ENCODE measurements around the gene LRP3.
A peak's percentile ranks its signal among the peaks of the same experiment; 100 is the strongest.
"Not testable (repeated sequence)": the region's sequence is repeated elsewhere in the genome, so short reads cannot be mapped to it uniquely, and the experiment has no call there.

Gene LRP3, protein sequence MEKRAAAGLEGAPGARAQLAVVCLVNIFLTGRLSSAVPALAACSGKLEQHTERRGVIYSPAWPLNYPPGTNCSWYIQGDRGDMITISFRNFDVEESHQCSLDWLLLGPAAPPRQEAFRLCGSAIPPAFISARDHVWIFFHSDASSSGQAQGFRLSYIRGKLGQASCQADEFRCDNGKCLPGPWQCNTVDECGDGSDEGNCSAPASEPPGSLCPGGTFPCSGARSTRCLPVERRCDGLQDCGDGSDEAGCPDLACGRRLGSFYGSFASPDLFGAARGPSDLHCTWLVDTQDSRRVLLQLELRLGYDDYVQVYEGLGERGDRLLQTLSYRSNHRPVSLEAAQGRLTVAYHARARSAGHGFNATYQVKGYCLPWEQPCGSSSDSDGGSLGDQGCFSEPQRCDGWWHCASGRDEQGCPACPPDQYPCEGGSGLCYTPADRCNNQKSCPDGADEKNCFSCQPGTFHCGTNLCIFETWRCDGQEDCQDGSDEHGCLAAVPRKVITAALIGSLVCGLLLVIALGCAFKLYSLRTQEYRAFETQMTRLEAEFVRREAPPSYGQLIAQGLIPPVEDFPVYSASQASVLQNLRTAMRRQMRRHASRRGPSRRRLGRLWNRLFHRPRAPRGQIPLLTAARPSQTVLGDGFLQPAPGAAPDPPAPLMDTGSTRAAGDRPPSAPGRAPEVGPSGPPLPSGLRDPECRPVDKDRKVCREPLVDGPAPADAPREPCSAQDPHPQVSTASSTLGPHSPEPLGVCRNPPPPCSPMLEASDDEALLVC

DNA sequence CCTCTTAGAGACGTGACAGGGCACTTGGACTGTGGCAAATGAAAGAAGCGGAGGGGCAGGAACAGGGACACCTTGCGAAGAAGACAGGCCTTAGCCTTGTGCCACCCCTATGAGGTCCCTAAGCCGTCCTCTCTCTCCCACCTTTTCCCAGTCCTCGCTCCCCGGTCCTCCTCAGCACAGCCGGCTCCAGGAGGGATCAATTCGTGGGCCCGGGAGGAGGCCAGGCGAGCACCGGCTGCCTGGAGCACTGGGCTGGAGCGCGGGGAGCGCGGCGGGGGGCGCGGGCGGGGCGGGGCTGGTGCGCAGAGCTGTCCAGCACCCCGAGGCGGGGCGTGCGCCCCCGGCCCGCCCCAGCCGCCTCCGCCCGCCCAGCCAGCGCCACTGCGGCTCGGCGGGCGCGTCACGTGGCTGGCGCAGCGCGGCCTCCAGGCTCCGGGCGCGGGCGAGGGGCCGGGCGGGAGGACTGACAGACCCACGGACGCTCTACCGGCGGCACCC, at the start of gene LRP3:
Gene LRP3 (plus strand): TSS at position 466 of the 498 bp plus-strand sequence. CDS start 456 bp downstream, outside the sequence.
- H3K27ac ChIP-seq (ENCODE audit: low read length) = no peak within 1 kb of the TSS
- no peak for DNase-seq (ENCODE audit: low read depth, low spot score)
- no peaks in the 10 kb centered on the region; the same call in 1 of the 2 replicates for H3K36me3 ChIP-seq (ENCODE audit: control insufficient read depth, insufficient read depth, low read length)
- WGBS (ENCODE audit: insufficient coverage, insufficient read length) = no CpG with 5 or more reads among the region's 50 CpGs
- H3K4me3 ChIP-seq (ENCODE audit: low read length) = peak within 1 kb of the TSS; percentile 72; the same call in 1 of the 2 replicates
- H3K27me3 ChIP-seq (ENCODE audit: control insufficient read depth, insufficient read depth, low read length) = peaks cover 5% of the 10 kb centered on the region; the same call in 1 of the 2 replicates
- no peaks in the 10 kb centered on the region for H3K9me3 ChIP-seq (ENCODE audit: control insufficient read depth, insufficient read depth, low read length)
- peaks cover 2% of the 10 kb centered on the region; the same call in 1 of the 2 replicates for H3K4me1 ChIP-seq (ENCODE audit: control insufficient read depth, insufficient read depth, low read length)

DNA sequence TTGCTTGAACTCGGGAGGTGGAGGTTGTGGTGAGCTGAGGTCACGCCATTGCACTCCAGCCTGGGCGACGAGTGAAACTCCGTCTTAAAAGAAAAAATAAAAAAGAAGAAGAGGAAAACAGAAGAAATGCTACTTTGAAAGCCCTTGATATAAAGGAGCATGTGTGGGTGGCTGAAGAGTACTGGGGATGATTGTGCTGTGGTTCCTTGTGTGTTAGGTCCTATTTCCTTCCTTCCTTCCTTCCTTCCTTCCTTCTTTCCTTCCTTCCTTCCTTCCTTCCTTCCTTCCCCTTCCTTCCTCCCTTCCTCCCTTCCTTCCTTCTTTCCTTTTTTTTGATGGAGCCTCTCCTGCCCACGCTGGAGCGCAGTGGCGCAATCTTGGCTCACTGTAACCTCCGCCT, 47.9 kb upstream of the LRP3 start:
- no peaks in the 10 kb centered on the region for H3K36me3 ChIP-seq (ENCODE audit: control insufficient read depth, insufficient read depth, low read length)
- WGBS (ENCODE audit: insufficient coverage, insufficient read length) = no CpG with 5 or more reads among the region's 9 CpGs
- H3K4me3 ChIP-seq (ENCODE audit: low read length) = no peak overlapping the region
- H3K27ac ChIP-seq (ENCODE audit: low read length) = no peak overlapping the region
- no peaks in the 10 kb centered on the region for H3K9me3 ChIP-seq (ENCODE audit: control insufficient read depth, insufficient read depth, low read length)
- no peaks in the 10 kb centered on the region for H3K27me3 ChIP-seq (ENCODE audit: control insufficient read depth, insufficient read depth, low read length)
- no peak for DNase-seq (ENCODE audit: low read depth, low spot score)
- no peaks in the 10 kb centered on the region for H3K4me1 ChIP-seq (ENCODE audit: control insufficient read depth, insufficient read depth, low read length)

DNA sequence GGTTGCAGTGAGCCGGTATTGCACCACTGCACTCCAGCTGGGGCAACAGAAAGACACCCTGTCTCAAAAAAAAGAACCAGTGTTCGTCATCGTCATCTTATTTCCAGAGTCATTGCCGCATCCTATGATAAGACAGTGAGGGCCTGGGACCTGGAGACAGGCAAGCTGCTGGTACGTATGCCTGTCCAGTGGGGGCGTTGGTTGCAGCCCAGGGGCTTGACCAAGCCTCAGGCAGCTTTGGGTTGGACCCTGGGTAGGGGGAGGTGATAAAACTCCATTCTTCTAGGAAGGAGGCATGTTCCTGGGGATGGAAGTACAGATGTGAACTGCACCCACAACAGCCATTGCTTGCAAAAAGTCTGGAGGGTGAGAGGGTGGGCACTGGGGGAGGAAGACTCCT, 46.6 kb upstream of the LRP3 start:
- no peak overlapping the region for H3K4me3 ChIP-seq (ENCODE audit: low read length)
- no peak overlapping the region for H3K27ac ChIP-seq (ENCODE audit: low read length)
- no peaks in the 10 kb centered on the region for H3K4me1 ChIP-seq (ENCODE audit: control insufficient read depth, insufficient read depth, low read length)
- WGBS (ENCODE audit: insufficient coverage, insufficient read length) = no CpG with 5 or more reads among the region's 6 CpGs
- no peaks in the 10 kb centered on the region for H3K27me3 ChIP-seq (ENCODE audit: control insufficient read depth, insufficient read depth, low read length)
- no peaks in the 10 kb centered on the region for H3K36me3 ChIP-seq (ENCODE audit: control insufficient read depth, insufficient read depth, low read length)
- no peaks in the 10 kb centered on the region for H3K9me3 ChIP-seq (ENCODE audit: control insufficient read depth, insufficient read depth, low read length)
- no peak for DNase-seq (ENCODE audit: low read depth, low spot score)

DNA sequence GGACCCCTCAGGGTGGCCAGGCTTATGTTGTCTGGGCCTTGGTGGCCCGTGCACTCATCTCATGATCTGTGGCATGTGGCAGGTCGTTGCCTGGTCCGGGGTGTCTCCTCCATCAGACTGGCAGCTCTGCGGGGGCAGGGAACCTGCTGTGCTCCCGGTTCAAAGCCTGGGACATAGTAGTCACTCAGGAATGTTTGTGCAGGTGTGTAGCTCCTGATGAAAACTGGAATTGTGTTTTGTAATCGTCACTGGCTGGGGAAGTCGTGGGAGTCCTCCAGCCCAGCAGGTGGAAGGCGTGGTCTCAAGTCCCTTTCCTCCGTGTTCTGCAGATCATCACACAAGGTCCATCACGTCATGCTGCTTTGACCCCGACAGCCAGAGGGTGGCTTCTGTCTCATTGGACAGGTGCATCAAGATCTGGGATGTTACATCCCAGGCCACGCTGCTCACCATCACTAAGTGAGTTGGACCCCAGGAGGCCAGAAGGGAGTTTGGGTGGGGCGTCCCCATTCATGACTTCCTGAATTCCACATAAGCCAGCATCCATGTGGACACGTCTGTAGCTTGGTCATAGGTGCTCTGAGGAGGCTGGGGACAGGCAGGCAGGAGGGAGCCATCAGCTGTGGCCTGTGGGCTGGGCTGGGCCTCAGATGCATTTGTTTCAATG, 43.1 kb upstream of the LRP3 start:
- WGBS (ENCODE audit: insufficient coverage, insufficient read length) = no CpG with 5 or more reads among the region's 14 CpGs
- Histone ChIP-seq H3K9me3 (ENCODE audit: control insufficient read depth, insufficient read depth, low read length) (no peaks in the 10 kb centered on the region), H3K36me3 (ENCODE audit: control insufficient read depth, insufficient read depth, low read length) (no peaks in the 10 kb centered on the region), H3K4me1 (ENCODE audit: control insufficient read depth, insufficient read depth, low read length) (no peaks in the 10 kb centered on the region), H3K27ac (ENCODE audit: low read length) (no peak overlapping the region), H3K4me3 (ENCODE audit: low read length) (no peak overlapping the region), H3K27me3 (ENCODE audit: control insufficient read depth, insufficient read depth, low read length) (no peaks in the 10 kb centered on the region)
- no peak for DNase-seq (ENCODE audit: low read depth, low spot score)

DNA sequence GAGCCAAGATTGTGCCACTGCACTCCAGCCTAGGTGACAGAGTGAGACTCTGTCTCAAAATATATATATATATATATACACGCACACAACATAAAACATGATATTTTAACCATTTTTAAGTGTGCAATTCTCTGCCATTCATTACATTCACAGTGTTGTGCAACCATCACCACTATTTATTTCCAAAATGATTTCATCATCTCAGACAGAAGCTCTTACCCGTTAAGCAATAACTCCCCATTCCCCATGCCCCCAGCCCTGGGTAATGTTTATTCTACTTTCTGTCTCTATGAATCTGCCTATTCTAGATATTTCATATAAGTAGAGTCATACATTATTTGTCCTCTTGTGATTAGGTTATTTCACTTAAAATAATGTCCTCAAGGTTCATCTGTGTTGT, 42.0 kb upstream of the LRP3 start:
- H3K36me3 ChIP-seq (ENCODE audit: control insufficient read depth, insufficient read depth, low read length) = no peaks in the 10 kb centered on the region
- no peaks in the 10 kb centered on the region for H3K4me1 ChIP-seq (ENCODE audit: control insufficient read depth, insufficient read depth, low read length)
- no peaks in the 10 kb centered on the region for H3K9me3 ChIP-seq (ENCODE audit: control insufficient read depth, insufficient read depth, low read length)
- WGBS (ENCODE audit: insufficient coverage, insufficient read length) = no CpG with 5 or more reads among the region's 2 CpGs
- H3K27me3 ChIP-seq (ENCODE audit: control insufficient read depth, insufficient read depth, low read length) = no peaks in the 10 kb centered on the region
- DNase-seq (ENCODE audit: low read depth, low spot score) = no peak
- H3K27ac ChIP-seq (ENCODE audit: low read length) = no peak overlapping the region
- no peak overlapping the region for H3K4me3 ChIP-seq (ENCODE audit: low read length)

DNA sequence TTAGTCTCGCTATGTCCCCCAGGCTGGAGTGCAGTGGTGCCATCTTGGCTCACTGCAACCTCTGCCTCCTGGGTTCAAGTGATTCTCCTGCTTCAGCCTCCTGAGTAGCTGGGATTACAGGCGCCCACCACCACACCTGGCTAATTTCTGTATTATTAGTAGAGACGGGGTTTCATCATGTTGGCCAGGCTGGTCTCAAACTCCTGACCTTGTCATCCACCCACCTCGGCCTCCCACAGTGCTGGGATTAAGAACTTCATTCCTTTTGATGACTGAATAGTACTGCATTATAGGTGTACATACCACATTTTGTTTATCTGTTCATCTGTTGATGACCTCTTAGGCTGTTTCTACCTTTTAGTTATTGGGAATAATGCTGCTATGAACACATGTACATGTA, 41.5 kb upstream of the LRP3 start:
- WGBS (ENCODE audit: insufficient coverage, insufficient read length) = no CpG with 5 or more reads among the region's 4 CpGs
- not testable (repeated sequence) for DNase-seq (ENCODE audit: low read depth, low spot score); H3K4me1 ChIP-seq (ENCODE audit: control insufficient read depth, insufficient read depth, low read length); H3K9me3 ChIP-seq (ENCODE audit: control insufficient read depth, insufficient read depth, low read length); H3K36me3 ChIP-seq (ENCODE audit: control insufficient read depth, insufficient read depth, low read length); H3K27me3 ChIP-seq (ENCODE audit: control insufficient read depth, insufficient read depth, low read length); H3K4me3 ChIP-seq (ENCODE audit: low read length); H3K27ac ChIP-seq (ENCODE audit: low read length)

DNA sequence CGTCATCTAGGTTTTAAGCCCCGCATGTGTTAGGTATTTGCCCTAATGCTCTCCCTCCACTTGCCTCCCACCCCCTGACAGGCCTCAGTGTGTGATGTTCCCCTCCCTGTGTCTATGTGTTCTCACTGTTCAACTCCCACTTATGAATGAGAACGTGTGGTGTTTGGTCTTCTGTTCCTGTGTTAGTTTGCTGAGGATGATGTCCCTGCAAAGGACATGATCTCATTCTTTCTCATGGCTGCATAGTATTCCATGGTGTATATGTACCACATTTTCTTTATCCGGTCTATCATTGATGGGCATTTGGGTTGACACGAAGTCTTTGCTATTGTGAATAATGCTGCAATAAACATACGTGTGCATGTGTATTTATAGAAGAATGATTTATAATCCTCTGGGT, 39.8 kb upstream of the LRP3 start:
- H3K9me3 ChIP-seq (ENCODE audit: control insufficient read depth, insufficient read depth, low read length); DNase-seq (ENCODE audit: low read depth, low spot score); H3K36me3 ChIP-seq (ENCODE audit: control insufficient read depth, insufficient read depth, low read length); H3K27me3 ChIP-seq (ENCODE audit: control insufficient read depth, insufficient read depth, low read length); H3K27ac ChIP-seq (ENCODE audit: low read length); H3K4me1 ChIP-seq (ENCODE audit: control insufficient read depth, insufficient read depth, low read length); H3K4me3 ChIP-seq (ENCODE audit: low read length): not testable (repeated sequence)
- WGBS (ENCODE audit: insufficient coverage, insufficient read length) = no CpG with 5 or more reads among the region's 6 CpGs

DNA sequence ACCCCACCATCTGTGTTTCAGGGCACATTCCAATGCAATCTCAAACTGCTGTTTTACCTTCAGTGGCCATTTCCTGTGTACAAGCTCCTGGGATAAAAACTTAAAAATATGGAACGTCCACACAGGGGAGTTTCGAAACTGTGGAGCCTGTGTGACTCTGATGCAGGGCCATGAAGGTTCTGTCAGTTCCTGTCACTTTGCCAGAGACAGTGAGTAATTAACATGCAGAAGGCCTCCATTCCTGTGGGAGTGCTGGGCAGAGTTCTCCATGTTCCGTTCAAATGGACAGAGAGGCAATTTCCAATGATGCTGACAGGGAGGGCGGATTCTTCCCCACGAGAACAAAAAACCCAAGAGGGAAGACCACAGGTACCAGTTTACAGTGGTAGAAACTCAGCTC, 37.8 kb upstream of the LRP3 start:
- no peak for DNase-seq (ENCODE audit: low read depth, low spot score)
- H3K36me3 ChIP-seq (ENCODE audit: control insufficient read depth, insufficient read depth, low read length) = no peaks in the 10 kb centered on the region
- no peak overlapping the region for H3K4me3 ChIP-seq (ENCODE audit: low read length)
- no peaks in the 10 kb centered on the region for H3K4me1 ChIP-seq (ENCODE audit: control insufficient read depth, insufficient read depth, low read length)
- H3K27me3 ChIP-seq (ENCODE audit: control insufficient read depth, insufficient read depth, low read length) = no peaks in the 10 kb centered on the region
- WGBS (ENCODE audit: insufficient coverage, insufficient read length) = no CpG with 5 or more reads among the region's 5 CpGs
- no peaks in the 10 kb centered on the region for H3K9me3 ChIP-seq (ENCODE audit: control insufficient read depth, insufficient read depth, low read length)
- no peak overlapping the region for H3K27ac ChIP-seq (ENCODE audit: low read length)

DNA sequence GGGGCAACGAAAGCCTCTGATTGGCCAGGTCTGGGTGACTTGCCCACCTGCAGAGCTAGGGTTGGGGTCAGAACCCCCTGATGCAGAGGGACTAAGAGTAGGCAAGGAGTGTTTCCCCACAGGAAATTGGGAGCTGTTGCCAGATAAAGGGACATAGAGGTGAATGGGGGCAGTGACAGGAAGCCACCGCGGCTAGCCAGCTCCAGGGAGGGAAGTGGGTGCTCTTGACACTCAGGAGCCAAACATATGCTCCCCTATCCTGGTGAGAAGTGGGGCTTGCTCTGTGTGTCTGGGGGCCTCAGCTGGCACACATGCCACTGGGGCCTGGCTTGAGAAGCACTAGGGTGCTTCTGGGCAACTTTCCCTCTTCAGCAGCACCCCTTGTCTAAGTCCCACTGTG, 36.2 kb upstream of the LRP3 start:
- DNase-seq (ENCODE audit: low read depth, low spot score) = no peak

DNA sequence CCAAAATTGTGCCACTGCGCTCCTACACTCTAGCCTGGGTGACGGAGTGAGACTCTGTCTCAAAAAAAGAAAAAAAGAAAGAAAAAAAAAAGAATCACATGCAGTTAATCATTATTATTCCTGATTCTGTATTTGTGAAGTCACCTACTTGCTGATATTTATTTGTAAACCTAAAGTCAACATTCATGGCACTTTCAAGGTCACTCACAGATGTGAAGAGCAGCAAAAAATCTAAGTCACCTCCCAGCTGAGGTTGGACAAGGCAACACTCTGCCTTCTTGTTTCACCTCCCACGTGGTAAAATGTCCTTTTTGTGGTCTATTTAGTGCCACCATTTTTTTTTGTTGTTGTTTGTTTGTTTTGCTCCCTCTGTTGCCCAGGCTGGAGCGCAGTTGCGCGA, 35.8 kb upstream of the LRP3 start:
- WGBS (ENCODE audit: insufficient coverage, insufficient read length) = no CpG with 5 or more reads among the region's 6 CpGs
- Histone ChIP-seq H3K36me3 (ENCODE audit: control insufficient read depth, insufficient read depth, low read length) (no peaks in the 10 kb centered on the region), H3K27me3 (ENCODE audit: control insufficient read depth, insufficient read depth, low read length) (no peaks in the 10 kb centered on the region), H3K4me1 (ENCODE audit: control insufficient read depth, insufficient read depth, low read length) (no peaks in the 10 kb centered on the region), H3K4me3 (ENCODE audit: low read length) (no peak overlapping the region), H3K9me3 (ENCODE audit: control insufficient read depth, insufficient read depth, low read length) (no peaks in the 10 kb centered on the region), H3K27ac (ENCODE audit: low read length) (no peak overlapping the region)
- DNase-seq (ENCODE audit: low read depth, low spot score) = no peak

More for the DNA sequence above, 36.2 kb upstream of the LRP3 start:
- H3K4me1 ChIP-seq (ENCODE audit: control insufficient read depth, insufficient read depth, low read length) = no peaks in the 10 kb centered on the region
- WGBS (ENCODE audit: insufficient coverage, insufficient read length) = no CpG with 5 or more reads among the region's 3 CpGs
- no peaks in the 10 kb centered on the region for H3K9me3 ChIP-seq (ENCODE audit: control insufficient read depth, insufficient read depth, low read length)
- H3K27me3 ChIP-seq (ENCODE audit: control insufficient read depth, insufficient read depth, low read length) = no peaks in the 10 kb centered on the region
- H3K27ac ChIP-seq (ENCODE audit: low read length) = no peak overlapping the region
- H3K4me3 ChIP-seq (ENCODE audit: low read length) = no peak overlapping the region
- no peaks in the 10 kb centered on the region for H3K36me3 ChIP-seq (ENCODE audit: control insufficient read depth, insufficient read depth, low read length)
